Measurements from ENCODE around the gene NDUFA8.

NDUFA8 gene

GRCh38 chr9:122128969-122129343, 30.6 kb downstream of the NDUFA8 start:
- no peak for TF ChIP-seq YY1 (IDR thresholded peaks at IDR 0.05; ENCODE audit: low read depth)
- TF ChIP-seq EGR1 (IDR thresholded peaks at IDR 0.05) = no peak
- no peak for TF ChIP-seq REST (IDR thresholded peaks at IDR 0.05; ENCODE audit: low read depth)
- TF ChIP-seq MAX (IDR thresholded peaks at IDR 0.05) = no peak
- no peak for TF ChIP-seq TEAD4 (IDR thresholded peaks at IDR 0.05)
- TF ChIP-seq TCF12 (IDR thresholded peaks at IDR 0.05; ENCODE audit: low read depth) = no peak
- TF ChIP-seq ZBTB7A (IDR thresholded peaks at IDR 0.05; ENCODE audit: low read depth) = no peak
- TF ChIP-seq USF1 (IDR thresholded peaks at IDR 0.05) = no peak
- TF ChIP-seq CEBPB (IDR thresholded peaks at IDR 0.05) = no peak
- TF ChIP-seq FOXM1 (IDR thresholded peaks at IDR 0.05; ENCODE audit: borderline replicate concordance, low read depth) = no peak
- TF ChIP-seq NFIC (IDR thresholded peaks at IDR 0.05) = no peak
- no peak for TF ChIP-seq RAD21 (IDR thresholded peaks at IDR 0.05; ENCODE audit: low read depth)
- TF ChIP-seq TAF1 (IDR thresholded peaks at IDR 0.05; ENCODE audit: low read depth) = no peak
- no peak for TF ChIP-seq EP300 (IDR thresholded peaks at IDR 0.05; ENCODE audit: borderline replicate concordance)
- TF ChIP-seq CREB1 (IDR thresholded peaks at IDR 0.05; ENCODE audit: low read depth) = no peak

- no peak for TF ChIP-seq ZBTB7A (IDR thresholded peaks at IDR 0.05; ENCODE audit: low read depth)
- TF ChIP-seq CEBPB (IDR thresholded peaks at IDR 0.05) = no peak
- TF ChIP-seq NFIC (IDR thresholded peaks at IDR 0.05) = no peak
- no peak for TF ChIP-seq EP300 (IDR thresholded peaks at IDR 0.05; ENCODE audit: borderline replicate concordance)
- no peak for TF ChIP-seq MAX (IDR thresholded peaks at IDR 0.05)
- no peak for TF ChIP-seq RAD21 (IDR thresholded peaks at IDR 0.05; ENCODE audit: low read depth)
- TF ChIP-seq REST (IDR thresholded peaks at IDR 0.05; ENCODE audit: low read depth) = no peak
- no peak for TF ChIP-seq EGR1 (IDR thresholded peaks at IDR 0.05)
- TF ChIP-seq FOXM1 (IDR thresholded peaks at IDR 0.05; ENCODE audit: borderline replicate concordance, low read depth) = no peak
- no peak for TF ChIP-seq YY1 (IDR thresholded peaks at IDR 0.05; ENCODE audit: low read depth)
- no peak for TF ChIP-seq TCF12 (IDR thresholded peaks at IDR 0.05; ENCODE audit: low read depth)
- TF ChIP-seq TEAD4 (IDR thresholded peaks at IDR 0.05) = no peak
These were observed 31.3 kb downstream of the NDUFA8 start for GRCh38 chr9:122128007-122128968.

- TF ChIP-seq CREB1 (IDR thresholded peaks at IDR 0.05; ENCODE audit: low read depth) = no peak
- no peak for TF ChIP-seq ZBTB7A (IDR thresholded peaks at IDR 0.05; ENCODE audit: low read depth)
- no peak for TF ChIP-seq EP300 (IDR thresholded peaks at IDR 0.05; ENCODE audit: borderline replicate concordance)
- no peak for TF ChIP-seq EGR1 (IDR thresholded peaks at IDR 0.05)
- TF ChIP-seq TCF12 (IDR thresholded peaks at IDR 0.05; ENCODE audit: low read depth) = no peak
- no peak for TF ChIP-seq TEAD4 (IDR thresholded peaks at IDR 0.05)
- no peak for TF ChIP-seq YY1 (IDR thresholded peaks at IDR 0.05; ENCODE audit: low read depth)
- TF ChIP-seq RAD21 (IDR thresholded peaks at IDR 0.05; ENCODE audit: low read depth) = no peak
- TF ChIP-seq USF1 (IDR thresholded peaks at IDR 0.05) = no peak
- no peak for TF ChIP-seq TAF1 (IDR thresholded peaks at IDR 0.05; ENCODE audit: low read depth)
These were observed 32.2 kb downstream of the NDUFA8 start for GRCh38 chr9:122127396-122127798.

- TF ChIP-seq YY1 (IDR thresholded peaks at IDR 0.05; ENCODE audit: low read depth) (no peak), USF1 (IDR thresholded peaks at IDR 0.05) (no peak)
These were observed 33.0 kb downstream of the NDUFA8 start for GRCh38 chr9:122126331-122127261.

Data from Ishikawa (cell line).